HL-60 (cell line): ENCODE data around the gene SRSF8.

Experiments used
- CTCF ChIP-seq: IDR thresholded peaks from one replicate; pipeline ENCODE4 v1.5.1; 2011; ENCODE audit warnings: low read length, control low read depth, inconsistent platforms; ENCODE audit not compliant: insufficient read depth
- SPI1 ChIP-seq: IDR thresholded peaks from 2 replicates; pipeline ENCODE4 v1.6.1; 2012; ENCODE audit warnings: low read depth, mild to moderate bottlenecking, borderline replicate concordance

DNA sequence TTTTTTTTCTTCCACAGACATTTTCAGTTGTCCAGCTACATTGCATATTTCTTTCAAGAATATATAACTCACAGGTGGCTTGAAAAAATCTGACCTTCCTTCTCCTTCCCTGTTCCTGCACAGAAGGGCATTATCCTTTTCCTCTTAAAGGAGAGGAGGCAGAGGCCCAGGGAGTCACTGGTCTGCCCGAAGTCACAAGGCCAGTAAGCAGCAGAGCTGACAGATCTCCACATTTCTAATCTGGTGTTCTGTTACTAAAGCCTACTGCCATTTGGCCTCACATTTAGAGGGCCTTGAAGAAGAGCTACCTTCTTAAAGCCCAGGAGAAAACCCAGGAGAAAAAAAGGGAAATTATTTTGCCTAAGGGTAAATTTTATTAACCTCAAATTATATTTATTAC, 35.2 kb downstream of the SRSF8 start:
- no peak for TF ChIP-seq CTCF
- no peak for TF ChIP-seq SPI1
